ENCODE measurements around the gene TMEM259. TPM values are rescaled to one million over a fixed set of nuclear protein-coding genes. Genes with fewer than 3 reads are reported as not detected.

TMEM259 gene
- total and polyA plus RNA-seq, 2 of the 13 experiments (the other 11 are each of a cell fraction or from before 2014, with no cell fraction given) = 64.7 to 164 TPM

GRCh38 chr19:1051791-1052190, 30.9 kb upstream of the TMEM259 start (continued):
- TF ChIP-seq ZBED4 (CRISPR knock-in tag; IDR thresholded peaks at IDR 0.05; ENCODE audit: borderline replicate concordance) (0 out of 2 replicates have a peak, but pooled peaks have one; percentile 2), KLF11 (CRISPR knock-in tag; IDR thresholded peaks at IDR 0.05) (no peak), MAFF (IDR thresholded peaks at IDR 0.05; ENCODE audit: low read depth, low read length) (no peak), TBX2 (CRISPR knock-in tag; IDR thresholded peaks at IDR 0.05; ENCODE audit: borderline replicate concordance) (no peak; the same call in 1 of the 2 replicates), ARHGAP35 (CRISPR knock-in tag; IDR thresholded peaks at IDR 0.05; ENCODE audit: borderline replicate concordance) (0 out of 2 replicates have a peak, but pooled peaks have one; percentile 40), KDM5B (CRISPR knock-in tag; IDR thresholded peaks at IDR 0.05; ENCODE audit: borderline replicate concordance) (0 out of 2 replicates have a peak, but pooled peaks have one; percentile 1), MYC (CRISPR knock-in tag; IDR thresholded peaks at IDR 0.05; ENCODE audit: borderline replicate concordance) (no peak), NR2F6 (IDR thresholded peaks at IDR 0.05) (no peak; the same call in none of the 2 replicates), NR2F6 (CRISPR knock-in tag; IDR thresholded peaks at IDR 0.05) (peak; percentile 46), ZNF276 (CRISPR knock-in tag; IDR thresholded peaks at IDR 0.05; ENCODE audit: low read depth) (no peak), SPEN (CRISPR knock-in tag; IDR thresholded peaks at IDR 0.05; ENCODE audit: low read depth) (peak; percentile 52; the same call in 1 of the 2 replicates), RBFOX2 (IDR thresholded peaks at IDR 0.05; ENCODE audit: low read depth, low read length) (peak; percentile 23; the same call in 1 of the 2 replicates), ZFYVE20 (CRISPR knock-in tag; IDR thresholded peaks at IDR 0.05; ENCODE audit: borderline replicate concordance, low read depth) (no peak), THAP7 (CRISPR knock-in tag; IDR thresholded peaks at IDR 0.05) (no peak), ZXDC (CRISPR knock-in tag; IDR thresholded peaks at IDR 0.05) (peak; percentile 65; the same call in 1 of the 2 replicates), ZBTB43 (CRISPR knock-in tag; conservative IDR thresholded peaks at IDR 0.05) (no peak), KDM5A (IDR thresholded peaks at IDR 0.05; ENCODE audit: borderline replicate concordance, low read length) (no peak), ZNF652 (CRISPR knock-in tag; IDR thresholded peaks at IDR 0.05; ENCODE audit: borderline replicate concordance, low read depth) (no peak), ZNF160 (CRISPR knock-in tag; IDR thresholded peaks at IDR 0.05) (no peak), ARNT2 (CRISPR knock-in tag; IDR thresholded peaks at IDR 0.05; ENCODE audit: low read depth) (no peak)

All from HepG2 (cell line).